22Rv1 (cell line): ENCODE results near the gene RPP38.

ENCODE experiments used
- H3K27ac ChIP-seq: fragments of 450-650 bp; 2 replicates; pipeline ENCODE4 v1.5.1; 2017
- ZFX ChIP-seq: fragments of 450-650 bp; IDR thresholded peaks from 2 replicates; pipeline ENCODE4 v1.6.1; 2017; ENCODE audit warnings: antibody characterized with exemption, borderline replicate concordance
- TF ChIP-seq, protein P1 (sequence below): fragments of 450-650 bp; IDR thresholded peaks from 2 replicates; pipeline ENCODE4 v1.5.1; 2017; ENCODE audit warnings: mild to moderate bottlenecking

The RPP38 gene, protein sequence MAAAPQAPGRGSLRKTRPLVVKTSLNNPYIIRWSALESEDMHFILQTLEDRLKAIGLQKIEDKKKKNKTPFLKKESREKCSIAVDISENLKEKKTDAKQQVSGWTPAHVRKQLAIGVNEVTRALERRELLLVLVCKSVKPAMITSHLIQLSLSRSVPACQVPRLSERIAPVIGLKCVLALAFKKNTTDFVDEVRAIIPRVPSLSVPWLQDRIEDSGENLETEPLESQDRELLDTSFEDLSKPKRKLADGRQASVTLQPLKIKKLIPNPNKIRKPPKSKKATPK

DNA sequence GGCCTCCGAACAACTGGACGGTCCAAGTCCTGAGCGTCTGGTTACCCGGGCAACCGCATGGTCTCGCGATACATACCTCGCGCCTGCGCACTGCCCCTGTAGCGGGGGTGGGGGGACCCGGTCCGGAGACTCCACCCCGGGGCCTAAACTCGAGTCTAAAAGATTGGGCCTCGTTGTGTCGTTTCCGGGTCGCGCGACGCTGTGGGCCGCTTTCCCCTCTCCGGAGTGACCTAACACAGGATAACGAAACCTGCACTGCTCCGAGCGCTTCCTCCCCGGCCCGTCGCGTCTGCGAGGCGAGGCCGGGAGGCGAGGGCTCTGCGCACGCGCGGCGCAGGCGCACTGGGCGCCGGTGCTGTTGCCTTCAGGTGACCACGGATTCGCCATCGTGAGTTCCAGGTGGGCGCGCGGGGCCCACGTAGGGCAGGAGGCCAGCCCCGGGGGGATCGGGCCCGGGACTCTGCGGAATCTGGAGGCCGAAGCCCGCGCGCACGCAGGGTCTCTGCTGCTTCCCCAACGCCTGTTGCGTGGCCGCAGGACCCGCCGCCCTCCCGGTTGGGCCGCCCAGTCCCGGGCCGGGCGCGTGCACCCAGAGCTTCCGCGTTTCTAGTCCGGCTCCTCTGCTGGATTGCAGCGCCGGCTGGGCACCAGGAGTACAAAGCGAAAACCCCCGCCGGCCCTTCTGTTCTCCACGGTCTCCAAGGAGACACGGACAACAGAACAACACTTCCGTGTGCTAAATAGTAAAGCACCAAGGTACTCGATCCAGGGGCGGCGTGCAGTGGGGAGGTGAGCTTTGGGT is at the start of gene RPP38:
TSS of gene RPP38 (plus strand) at position 345 of the 802 bp plus-strand sequence. CDS start 5,960 bp downstream, outside the sequence.
- H3K27ac ChIP-seq = peak within 1 kb of the TSS; percentile 99
- TF ChIP-seq, protein P1, sequence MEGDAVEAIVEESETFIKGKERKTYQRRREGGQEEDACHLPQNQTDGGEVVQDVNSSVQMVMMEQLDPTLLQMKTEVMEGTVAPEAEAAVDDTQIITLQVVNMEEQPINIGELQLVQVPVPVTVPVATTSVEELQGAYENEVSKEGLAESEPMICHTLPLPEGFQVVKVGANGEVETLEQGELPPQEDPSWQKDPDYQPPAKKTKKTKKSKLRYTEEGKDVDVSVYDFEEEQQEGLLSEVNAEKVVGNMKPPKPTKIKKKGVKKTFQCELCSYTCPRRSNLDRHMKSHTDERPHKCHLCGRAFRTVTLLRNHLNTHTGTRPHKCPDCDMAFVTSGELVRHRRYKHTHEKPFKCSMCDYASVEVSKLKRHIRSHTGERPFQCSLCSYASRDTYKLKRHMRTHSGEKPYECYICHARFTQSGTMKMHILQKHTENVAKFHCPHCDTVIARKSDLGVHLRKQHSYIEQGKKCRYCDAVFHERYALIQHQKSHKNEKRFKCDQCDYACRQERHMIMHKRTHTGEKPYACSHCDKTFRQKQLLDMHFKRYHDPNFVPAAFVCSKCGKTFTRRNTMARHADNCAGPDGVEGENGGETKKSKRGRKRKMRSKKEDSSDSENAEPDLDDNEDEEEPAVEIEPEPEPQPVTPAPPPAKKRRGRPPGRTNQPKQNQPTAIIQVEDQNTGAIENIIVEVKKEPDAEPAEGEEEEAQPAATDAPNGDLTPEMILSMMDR = no peak
- no peak for TF ChIP-seq ZFX

DNA sequence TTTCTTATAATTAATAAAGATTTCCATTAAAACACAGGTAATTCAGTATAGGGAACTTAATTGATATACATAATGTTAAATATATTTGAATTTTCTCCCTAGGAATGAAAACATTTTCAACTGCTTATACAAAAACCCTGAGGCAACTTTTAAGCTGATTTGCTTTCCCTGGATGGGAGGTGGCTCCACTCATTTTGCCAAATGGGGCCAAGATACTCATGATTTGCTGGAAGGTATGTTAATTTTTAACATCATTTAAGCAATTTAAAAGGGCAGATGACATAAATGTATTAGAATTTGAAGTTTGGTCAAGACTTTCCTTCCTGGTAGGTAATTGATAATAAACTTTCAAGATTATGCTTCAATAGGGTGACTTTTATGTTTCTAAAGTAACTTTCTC is 47.6 kb upstream of the RPP38 start:
- TF ChIP-seq, protein P1 = no peak
- no peak for TF ChIP-seq ZFX

GRCh38 chr10:15052121-15052520 is 45.0 kb upstream of the RPP38 start:
- no peak overlapping the region for H3K27ac ChIP-seq
- TF ChIP-seq, protein P1 = no peak
- TF ChIP-seq ZFX = no peak

More for the DNA sequence above, 47.6 kb upstream of the RPP38 start:
- H3K27ac ChIP-seq = no peak overlapping the region

DNA sequence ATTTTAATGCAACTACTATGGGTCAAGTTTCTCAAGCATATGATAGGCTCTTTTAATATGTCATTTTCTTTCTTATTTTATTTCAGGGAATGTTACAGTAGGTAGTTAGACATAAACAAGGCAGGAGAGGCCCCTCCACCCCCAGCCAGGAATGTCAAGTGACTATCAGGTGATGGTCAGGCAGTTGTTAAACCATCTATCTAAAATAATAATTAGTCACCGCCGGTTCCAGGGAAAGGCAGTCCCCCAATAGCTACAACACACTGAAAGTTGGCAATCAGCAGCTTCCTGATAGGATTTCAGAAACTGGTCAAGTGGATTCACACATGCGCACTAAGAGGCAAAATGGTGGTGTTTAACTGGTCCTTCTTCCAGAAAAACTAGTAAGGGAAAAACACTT is 44.1 kb upstream of the RPP38 start:
- no peak overlapping the region for H3K27ac ChIP-seq
- TF ChIP-seq, protein P1 = no peak
- no peak for TF ChIP-seq ZFX

DNA sequence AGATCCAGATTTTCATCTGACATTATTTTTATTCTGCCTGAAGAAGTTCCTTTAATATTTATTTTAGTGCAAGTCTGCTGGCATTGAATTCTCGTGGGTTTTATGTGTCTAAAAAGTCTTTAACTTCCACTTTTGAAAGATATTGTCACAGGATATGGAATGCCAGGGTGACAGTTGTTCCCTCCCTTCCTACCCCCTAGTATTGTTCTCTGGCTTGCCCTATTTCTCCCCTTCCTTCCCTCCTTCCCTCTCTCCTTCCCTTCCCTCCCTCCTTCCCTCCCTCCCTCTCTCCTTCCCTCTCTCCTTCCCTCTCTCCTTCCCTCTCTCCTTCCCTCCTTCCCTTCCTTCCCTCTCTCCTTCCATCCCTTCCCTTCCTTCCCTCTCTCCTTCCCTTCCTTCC is 38.5 kb upstream of the RPP38 start:
- TF ChIP-seq, protein P1 = no peak
- no peak for TF ChIP-seq ZFX
- H3K27ac ChIP-seq = no peak overlapping the region

DNA sequence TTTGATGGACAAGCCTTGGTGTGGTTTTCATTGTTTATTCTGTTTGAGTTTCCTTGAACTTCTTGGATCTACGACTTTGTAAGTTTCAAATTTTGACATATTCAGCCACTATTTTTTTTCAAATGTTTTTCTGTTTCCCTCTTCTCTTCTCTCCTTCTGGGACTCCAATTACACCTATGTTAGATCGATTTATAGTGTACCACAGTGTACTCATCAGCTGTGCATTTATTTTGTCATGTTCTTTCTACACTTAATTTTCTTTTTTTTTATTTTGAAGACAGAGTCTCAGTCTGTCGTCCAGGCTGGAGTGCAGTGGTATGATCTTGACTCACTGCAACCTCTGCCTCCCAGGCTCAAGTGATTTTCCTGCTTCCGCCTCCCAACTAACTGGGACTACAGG is 37.2 kb upstream of the RPP38 start:
- TF ChIP-seq ZFX = no peak
- TF ChIP-seq, protein P1 = no peak
- no peak overlapping the region for H3K27ac ChIP-seq

- no peak overlapping the region for H3K27ac ChIP-seq
- TF ChIP-seq ZFX = no peak
- TF ChIP-seq, protein P1 = no peak
Measured at GRCh38 chr10:15060638-15061037, 36.5 kb upstream of the RPP38 start.
